Smooth muscle cell (in vitro differentiated cells): ENCODE measurements around the gene COL6A3. TPM values are rescaled to one million over a fixed set of nuclear protein-coding genes. Genes with fewer than 3 reads are reported as not detected.

Source experiments
- DNase-seq: peaks from one replicate; lab custom pipeline; 2025; ENCODE audit not compliant: unreplicated experiment; lab: John Stamatoyannopoulos, UW
- H2AFZ ChIP-seq: fragments of 200-600 bp; sonication (generic); 2 replicates; pipeline ENCODE4 v1.6.0; 2016; ENCODE audit warnings: antibody characterized with exemption, low read depth, mild to moderate bottlenecking
- H3F3A ChIP-seq: fragments of 200-600 bp; sonication (generic); 2 replicates; pipeline ENCODE4 v1.6.0; 2017; ENCODE audit warnings: antibody characterized with exemption, low read depth
- H3K27ac ChIP-seq: fragments of 200-600 bp; sonication (generic); 2 replicates; pipeline ENCODE4 v1.5.1; 2016; ENCODE audit warnings: low read depth, mild to moderate bottlenecking
- H3K27me3 ChIP-seq: fragments of 200-600 bp; sonication (generic); 2 replicates; pipeline ENCODE4 v1.6.1; 2016; ENCODE audit warnings: low read depth, mild to moderate bottlenecking
- H3K36me3 ChIP-seq: fragments of 200-600 bp; sonication (generic); 2 replicates; pipeline ENCODE4 v1.5.1; 2016; ENCODE audit warnings: low read depth
- H3K4me1 ChIP-seq: fragments of 200-600 bp; sonication (generic); 2 replicates; pipeline ENCODE4 v1.5.1; 2016; ENCODE audit warnings: low read depth
- H3K4me2 ChIP-seq: fragments of 200-600 bp; sonication (generic); 2 replicates; pipeline ENCODE4 v1.6.0; 2016; ENCODE audit warnings: mild to moderate bottlenecking
- H3K4me3 ChIP-seq: fragments of 200-600 bp; sonication (generic); 2 replicates; pipeline ENCODE4 v1.5.1; 2016; ENCODE audit warnings: mild to moderate bottlenecking
- H3K79me2 ChIP-seq: fragments of 200-600 bp; sonication (generic); 2 replicates; pipeline ENCODE4 v1.6.0; 2016; ENCODE audit warnings: low read depth, mild to moderate bottlenecking
- H3K9ac ChIP-seq: fragments of 200-600 bp; sonication (generic); 2 replicates; pipeline ENCODE4 v1.6.0; 2016; ENCODE audit warnings: low read depth
- H3K9me3 ChIP-seq: fragments of 200-600 bp; sonication (generic); replicated peaks from 2 replicates; pipeline ENCODE4 v1.5.1; 2016; ENCODE audit warnings: low read depth
- H4K20me1 ChIP-seq: fragments of 200-600 bp; sonication (generic); 2 replicates; pipeline ENCODE4 v1.6.0; 2016; ENCODE audit warnings: low read depth
- CTCF ChIP-seq: fragments of 200-600 bp; sonication (generic); IDR thresholded peaks from 2 replicates; pipeline ENCODE4 v1.5.1; 2017; ENCODE audit warnings: borderline replicate concordance, mild to moderate bottlenecking, antibody characterized with exemption; ENCODE audit not compliant: insufficient read depth, poor library complexity, severe bottlenecking
- WGBS: methylation state at CpG from one replicate; pipeline ENCODE4 v1.1.7; 2016; ENCODE audit warnings: low lambda C conversion rate; 5-methylcytosine and 5-hydroxymethylcytosine counted together
- polyA plus RNA-seq: library from polyadenylated mRNA; unstranded; fragments of >200 nt; fragmentation: Nextera tagmentation; extraction: Ambion mirVana; gene quantifications from 2 replicates; pipeline ENCODE4 v1.2.1, GENCODE V29; 2016
- total RNA-seq: library from RNA; depleted of rRNA; stranded (reverse); fragments of >200 nt; gene quantifications from 2 replicates; pipeline ENCODE4 v1.2.3, GENCODE V29; 2014

COL6A3 gene
- total and polyA plus RNA-seq, 2 experiments from 2014 or later: 888 to 1,708 TPM

- no peak for DNase-seq
- H3K4me2 ChIP-seq: no peak overlapping the region
- TF ChIP-seq CTCF: no peak
Measured at GRCh38 chr2:237276716-237277490, 137.1 kb downstream of the COL6A3 start.

More at GRCh38 chr2:237276716-237277490, 137.1 kb downstream of the COL6A3 start:
- Histone ChIP-seq H2AFZ (no peak overlapping the region), H4K20me1 (no peaks in the 10 kb centered on the region), H3K4me1 (peaks cover 15% of the 10 kb centered on the region), H3K9ac (no peak overlapping the region), H3K36me3 (no peaks in the 10 kb centered on the region), H3K4me3 (no peak overlapping the region), H3K79me2 (no peaks in the 10 kb centered on the region), H3K27ac (peak overlapping the region; percentile 96), H3F3A (peaks cover 20% of the 10 kb centered on the region), H3K9me3 (no peaks in the 10 kb centered on the region), H3K27me3 (no peaks in the 10 kb centered on the region)
- 71% methylated on average over 8 of the region's 8 CpGs for WGBS

Other genes starting within 250 kb of the COL6A3 start
- 15.7 and 36.4 TPM in 2 replicates for gene MLPH, start 73.1 kb upstream of the COL6A3 start, total RNA-seq
- 32.8 and 40.1 TPM in 2 replicates for gene MLPH, start 73.1 kb upstream of the COL6A3 start, polyA plus RNA-seq
- not detected in 2 replicates for gene PRLH, start 152.4 kb upstream of the COL6A3 start, total RNA-seq
- gene PRLH, start 152.4 kb upstream of the COL6A3 start, polyA plus RNA-seq: not detected in 2 replicates
- 0.18 and 1.4 TPM in 2 replicates for gene RAB17, start 176.6 kb upstream of the COL6A3 start, total RNA-seq
- 0.69 and 2.0 TPM in 2 replicates for gene RAB17, start 176.6 kb upstream of the COL6A3 start, polyA plus RNA-seq
- 36.2 and 49.5 TPM in 2 replicates for gene LRRFIP1, start 213.4 kb upstream of the COL6A3 start, total RNA-seq
- gene LRRFIP1, start 213.4 kb upstream of the COL6A3 start, polyA plus RNA-seq: 65.1 and 82.7 TPM in 2 replicates